Limb (tissue), 2 donors: Measurements from ENCODE around the gene PROK1.

Experiments used
- DNase-seq, 2 donors: peaks; one replicate each; pipeline ENCODE4 v3.0.0-alpha.2; 2016; ENCODE audit errors: extremely low spot score in 2 of 2

Gene PROK1

GRCh38 chr1:110465038-110465813 lies 14.3 kb downstream of the PROK1 start:
- no peak for DNase-seq

DNA sequence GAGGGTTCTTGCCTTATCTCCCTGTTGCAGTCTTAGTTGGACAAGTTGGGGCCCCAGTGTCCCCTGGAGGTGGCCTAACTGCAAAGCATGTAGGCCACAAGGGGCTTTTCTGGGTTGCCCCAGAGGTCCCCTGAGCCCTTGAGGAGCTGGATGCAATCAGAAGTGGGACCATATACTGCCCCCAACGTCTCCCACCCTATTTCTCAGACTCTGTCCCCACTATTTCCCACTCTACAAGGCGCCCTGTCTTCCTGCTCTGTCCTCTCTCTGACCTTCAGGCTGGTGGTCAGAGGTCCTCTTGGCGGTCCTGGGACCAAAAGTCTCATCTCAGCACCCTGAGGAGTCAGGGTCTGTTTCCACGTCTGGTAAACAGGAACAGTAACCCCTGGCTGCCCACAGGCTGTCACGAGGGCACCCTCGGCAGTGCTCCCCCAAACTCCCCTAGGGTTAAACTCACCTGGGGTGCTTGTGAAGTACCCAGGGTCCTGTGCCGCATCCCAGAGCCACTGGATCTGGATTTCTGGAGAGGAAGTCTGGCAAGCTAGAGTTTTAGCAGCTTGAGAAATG lies 14.9 kb downstream of the PROK1 start:
- DNase-seq = no peak

- no peak for DNase-seq
Measured at GRCh38 chr1:110466646-110467280, 15.8 kb downstream of the PROK1 start.

- DNase-seq = no peak
Measured at GRCh38 chr1:110471131-110471530, 20.2 kb downstream of the PROK1 start.

- no peak for DNase-seq
Measured at GRCh38 chr1:110472546-110472945, 21.6 kb downstream of the PROK1 start.

DNA sequence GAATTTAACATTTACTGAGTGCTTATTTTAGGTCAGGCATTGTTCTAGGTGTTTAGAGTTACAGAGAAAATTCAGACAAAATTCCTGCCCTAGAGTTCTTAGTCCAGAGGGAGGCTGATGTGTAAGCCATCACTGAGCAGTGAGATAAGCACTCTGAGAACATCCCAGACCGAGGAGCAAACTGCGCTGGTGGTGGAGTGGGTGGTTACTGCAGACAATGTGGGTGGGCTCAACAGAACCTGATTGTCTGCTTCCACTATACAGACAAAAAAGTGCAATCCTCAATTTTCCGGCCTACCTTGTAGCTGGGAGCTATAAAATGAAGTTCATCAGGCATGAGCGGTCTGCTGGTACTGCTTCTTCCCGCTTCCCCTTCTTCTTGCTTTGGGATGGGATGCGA lies 23.5 kb downstream of the PROK1 start:
- no peak for DNase-seq

DNA sequence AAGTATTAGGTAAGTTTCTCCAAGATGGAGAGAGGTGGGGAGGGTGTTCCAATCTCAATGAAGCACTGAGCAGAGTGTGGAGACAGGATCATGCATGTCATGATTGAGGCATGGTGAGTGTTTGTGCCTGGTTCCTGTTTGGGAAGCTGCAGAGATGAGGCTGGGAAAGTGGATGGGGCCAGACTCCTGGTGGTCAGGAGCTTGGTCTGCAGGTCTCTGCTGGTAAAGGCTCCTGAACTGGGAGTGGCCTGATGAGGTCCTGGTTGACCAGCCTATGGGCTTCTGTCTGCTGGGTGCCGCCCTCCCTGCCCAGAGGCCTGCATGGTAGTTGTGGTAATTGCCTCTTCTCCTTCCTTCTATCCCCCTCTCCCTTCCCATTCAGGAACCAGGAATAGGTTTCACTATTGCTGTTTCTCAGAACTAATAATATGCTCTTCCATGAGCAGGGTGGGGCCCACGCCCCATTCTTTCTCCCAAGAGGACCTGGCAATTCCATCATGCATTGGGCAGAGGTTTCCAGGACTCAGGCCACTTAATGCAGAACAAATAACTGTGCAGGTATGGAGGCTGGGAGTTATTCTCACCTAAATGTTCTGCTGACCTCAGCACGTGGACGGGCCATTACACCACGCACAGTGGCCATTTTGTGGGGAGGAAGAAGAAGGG lies 24.5 kb downstream of the PROK1 start:
- DNase-seq = no peak

DNA sequence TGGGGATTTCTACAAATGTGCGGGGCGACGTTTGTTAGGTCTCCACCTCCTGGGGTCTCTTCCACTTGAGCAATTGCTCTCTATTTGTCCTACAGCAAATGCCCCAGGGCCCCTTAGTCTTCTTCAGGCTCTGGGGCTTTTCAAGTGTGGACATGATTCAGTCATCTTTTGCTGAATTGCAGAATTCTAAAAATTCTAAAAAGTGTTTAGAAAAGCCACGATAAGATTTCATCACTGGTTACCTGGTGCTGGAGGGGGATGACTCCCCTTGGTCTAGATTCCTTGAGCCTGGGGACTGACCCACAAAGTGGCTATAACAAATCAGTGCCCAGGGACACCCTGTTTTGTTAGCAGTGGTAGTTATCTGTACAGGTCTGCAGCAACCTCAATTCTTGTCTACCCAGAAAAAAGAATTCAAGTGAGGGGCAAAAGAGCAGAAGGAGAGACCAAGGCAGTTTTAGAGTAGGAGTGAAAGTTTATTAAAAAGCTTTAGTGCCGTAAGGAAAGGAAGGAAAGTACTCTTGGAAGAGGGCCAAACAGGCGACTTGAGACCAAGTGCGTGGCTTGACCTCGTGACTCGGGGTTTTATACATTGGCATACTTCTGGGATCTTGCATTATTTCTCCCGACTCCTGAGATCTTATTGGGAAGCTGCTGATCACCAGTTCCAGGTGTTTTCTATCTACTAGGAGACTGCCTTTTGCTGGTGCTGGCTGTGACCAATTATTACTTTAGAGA lies 25.2 kb downstream of the PROK1 start:
- DNase-seq = no peak

GRCh38 chr1:110477041-110477440 lies 26.1 kb downstream of the PROK1 start:
- no peak for DNase-seq

DNA sequence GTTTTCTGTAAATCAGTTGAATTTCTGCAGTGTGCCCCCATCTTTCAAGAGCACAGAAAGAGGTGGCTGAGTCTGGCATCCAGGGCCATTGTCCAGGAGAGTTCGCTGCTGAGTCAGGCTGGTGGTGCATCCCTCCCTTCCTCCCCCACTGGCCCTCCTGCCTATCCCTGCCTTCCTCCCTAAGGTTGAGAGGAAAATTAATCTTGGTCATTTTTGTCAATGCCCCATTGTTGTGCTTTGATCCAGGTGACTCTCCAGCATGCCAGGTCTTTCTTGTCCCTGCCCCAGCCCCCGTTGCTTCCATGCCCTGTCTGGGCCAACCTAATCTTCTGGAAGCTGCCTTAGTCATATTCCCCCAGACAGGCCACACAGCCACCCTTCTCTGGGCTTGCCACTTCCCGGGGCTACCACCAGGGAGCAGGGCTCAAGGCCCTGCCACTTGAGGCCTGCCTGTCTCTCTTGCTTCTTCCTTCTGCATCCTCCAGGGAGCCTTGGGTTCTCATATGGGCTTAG lies 26.6 kb downstream of the PROK1 start:
- DNase-seq = no peak

GRCh38 chr1:110477967-110478640 lies 27.2 kb downstream of the PROK1 start:
- no peak for DNase-seq

- no peak for DNase-seq
Measured at GRCh38 chr1:110478886-110479285, 27.9 kb downstream of the PROK1 start.

DNA sequence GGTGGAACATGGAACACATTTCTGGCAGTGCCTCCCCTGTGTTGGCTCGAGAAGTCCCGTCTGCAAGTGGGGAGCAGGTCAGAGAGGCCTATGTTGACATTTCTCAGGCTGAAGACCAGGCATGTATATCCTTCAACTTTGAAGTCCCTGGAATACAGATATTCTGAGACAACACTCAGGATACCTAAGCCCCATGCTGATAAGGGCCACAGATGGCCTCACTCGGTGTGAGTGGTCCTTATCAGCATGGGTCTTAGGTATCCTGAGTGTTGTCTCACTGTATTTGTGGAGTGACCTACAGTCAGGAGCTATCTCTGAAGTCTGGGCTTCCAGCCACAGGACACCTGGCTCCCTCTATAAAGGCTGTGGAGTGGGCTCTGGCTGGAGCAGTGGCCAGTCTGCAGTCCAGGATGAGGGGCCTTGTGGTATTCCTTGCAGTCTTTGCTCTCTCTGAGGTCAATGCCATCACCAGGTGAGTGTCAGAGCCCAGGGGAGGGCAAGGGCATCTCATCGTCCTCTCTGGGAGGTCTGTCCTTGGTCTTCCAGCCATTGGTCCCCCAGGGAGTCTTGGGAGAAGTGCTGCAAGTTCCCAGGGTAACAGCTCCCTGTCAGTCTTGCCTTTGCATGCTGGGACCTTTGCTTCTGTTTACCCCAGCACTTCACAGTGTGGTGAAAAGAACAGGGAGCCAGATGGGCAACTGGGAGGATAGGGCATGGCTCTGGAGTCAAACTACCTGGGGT lies 29.6 kb downstream of the PROK1 start:
- DNase-seq = no peak

GRCh38 chr1:110481968-110482623 lies 31.1 kb downstream of the PROK1 start:
- DNase-seq = no peak

GRCh38 chr1:110482662-110483307 lies 31.8 kb downstream of the PROK1 start:
- DNase-seq = no peak

- no peak for DNase-seq
Measured at GRCh38 chr1:110483308-110483685, 32.3 kb downstream of the PROK1 start.

DNA sequence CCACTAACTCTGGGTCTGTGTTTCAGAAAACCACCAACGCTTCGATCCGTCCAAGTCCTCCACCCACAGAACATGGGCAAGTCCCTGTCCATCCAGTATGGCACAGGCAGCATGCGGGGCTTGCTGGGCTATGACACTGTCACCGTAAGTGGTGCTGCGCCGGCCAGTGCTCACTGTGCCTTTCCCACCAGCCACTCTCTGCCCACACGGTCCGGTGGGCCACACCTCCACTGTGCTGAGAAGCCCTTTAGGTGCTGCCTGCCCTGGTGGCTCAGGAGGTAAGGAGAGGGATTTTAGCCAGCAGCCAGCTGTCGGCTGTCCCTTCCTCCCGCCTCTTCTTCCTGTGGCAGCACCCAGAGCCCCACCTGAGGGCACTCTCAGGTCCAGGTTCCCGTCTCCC lies 33.9 kb downstream of the PROK1 start:
- DNase-seq = no peak

GRCh38 chr1:110485725-110486124 lies 34.8 kb downstream of the PROK1 start:
- DNase-seq = no peak

GRCh38 chr1:110487726-110488125 lies 36.8 kb downstream of the PROK1 start:
- no peak for DNase-seq
